K562 treated with DMSO at 1 percent for 12 hours (cell line): ENCODE data around the gene IFNAR1. TPM values are rescaled to one million over a fixed set of nuclear protein-coding genes. Genes with fewer than 3 reads are reported as not detected.

ENCODE experiments used
- total RNA-seq: library from RNA; unstranded; fragments of 300-600 nt; gene quantifications from 2 replicates; pipeline ENCODE4 v1.2.3, GENCODE V29; 2022; ENCODE audit not compliant: insufficient read depth

Gene IFNAR1
- total RNA-seq: 17.4 and 36.9 TPM in 2 replicates

GRCh38 chr21:33324291-33325221, at the start of gene IFNAR1:
TSS of gene IFNAR1 (plus strand) at chr21:33324970. CDS start at chr21:33325056, 86 bp downstream.

GRCh38 chr21:33403128-33403785, 78.5 kb downstream of the IFNAR1 start, which contains the start of gene IFNGR2:
TSS of gene IFNGR2 (plus strand) at chr21:33403413. CDS start at chr21:33403544, 131 bp downstream.

Other genes starting within 250 kb of the IFNAR1 start
- 20.5 and 40.5 TPM in 2 replicates for gene IFNAR2, start 95.0 kb upstream of the IFNAR1 start, total RNA-seq
- gene IL10RB, start 58.6 kb upstream of the IFNAR1 start, total RNA-seq: 32.4 and 41.1 TPM in 2 replicates
- 24.0 and 41.3 TPM in 2 replicates for gene IFNGR2, start 78.4 kb downstream of the IFNAR1 start, total RNA-seq
- gene TMEM50B, start 155.0 kb downstream of the IFNAR1 start, total RNA-seq: 15.7 and 30.7 TPM in 2 replicates
- gene DNAJC28, start 166.7 kb downstream of the IFNAR1 start, total RNA-seq: 0.84 and 1.4 TPM in 2 replicates
- gene GART, start 217.1 kb downstream of the IFNAR1 start, total RNA-seq: 41.7 and 92.8 TPM in 2 replicates
- gene SON, start 218.1 kb downstream of the IFNAR1 start, total RNA-seq: 63.1 and 181 TPM in 2 replicates